GM23338 (cell line): ENCODE data around the gene LEFTY1. TPM values are rescaled to one million over a fixed set of nuclear protein-coding genes. Genes with fewer than 3 reads are reported as not detected.

Experiments
- ATAC-seq: fragments of 200-7000 bp; cut with Tn5 transposase; 3 replicates; pipeline ENCODE4 v1.9.1; 2020
- DNase-seq: peaks from one replicate; pipeline ENCODE4 v3.0.0-alpha.2; 2015; ENCODE audit warnings: low spot score
- H2AFZ ChIP-seq: fragments of 200-600 bp; sonication (generic); 2 replicates; pipeline ENCODE4 v1.8.0; 2016; ENCODE audit warnings: antibody characterized with exemption, mild to moderate bottlenecking, moderate library complexity
- H3F3A ChIP-seq: fragments of 200-600 bp; sonication (generic); replicated peaks from 2 replicates; pipeline ENCODE4 v1.8.0; 2017; ENCODE audit warnings: antibody characterized with exemption, mixed run types, low read depth
- H3K27ac ChIP-seq: fragments of 200-600 bp; sonication (generic); 2 replicates; pipeline ENCODE4 v1.6.1; 2016; ENCODE audit warnings: low read depth
- H3K27me3 ChIP-seq: fragments of 200-600 bp; sonication (generic); 2 replicates; pipeline ENCODE4 v1.8.0; 2016; ENCODE audit warnings: mild to moderate bottlenecking, mixed run types, moderate library complexity; ENCODE audit not compliant: insufficient read depth
- H3K36me3 ChIP-seq: fragments of 200-600 bp; sonication (generic); 2 replicates; pipeline ENCODE4 v1.8.0; 2016; ENCODE audit warnings: mild to moderate bottlenecking; ENCODE audit not compliant: insufficient read depth
- H3K4me1 ChIP-seq: fragments of 200-600 bp; sonication (generic); 2 replicates; pipeline ENCODE4 v1.8.0; 2016; ENCODE audit warnings: mild to moderate bottlenecking, moderate library complexity; ENCODE audit not compliant: insufficient read depth
- H3K4me2 ChIP-seq: fragments of 200-600 bp; sonication (generic); 2 replicates; pipeline ENCODE4 v1.7.1; 2017; ENCODE audit warnings: mixed run types
- H3K4me3 ChIP-seq: fragments of 200-600 bp; sonication (generic); 2 replicates; pipeline ENCODE4 v1.6.1; 2016; ENCODE audit warnings: mixed run types
- H3K79me2 ChIP-seq: fragments of 200-600 bp; sonication (generic); replicated peaks from 2 replicates; pipeline ENCODE4 v1.8.0; 2017; ENCODE audit warnings: mild to moderate bottlenecking; ENCODE audit not compliant: insufficient read depth
- H3K9me2 ChIP-seq: fragments of 200-600 bp; sonication (generic); 2 replicates; pipeline ENCODE4 v1.8.0; 2017; ENCODE audit not compliant: insufficient read depth
- H4K20me1 ChIP-seq: fragments of 200-600 bp; sonication (generic); replicated peaks from 2 replicates; pipeline ENCODE4 v1.8.0; 2017; ENCODE audit warnings: mild to moderate bottlenecking; ENCODE audit not compliant: insufficient read depth
- H3K27ac Mint-ChIP-seq: 2 replicates; pipeline ENCODE4 v1.8.0; 2020; ENCODE audit warnings: inconsistent platforms, mild to moderate bottlenecking, moderate library complexity, mixed read lengths
- H3K27me3 Mint-ChIP-seq: 3 replicates; pipeline ENCODE4 v1.8.0; 2022; ENCODE audit warnings: low read depth, mild to moderate bottlenecking, moderate library complexity, mixed read lengths, inconsistent platforms; ENCODE audit not compliant: insufficient read depth, poor library complexity
- H3K36me3 Mint-ChIP-seq: 3 replicates; pipeline ENCODE4 v1.8.0; 2021; ENCODE audit warnings: low read depth, mild to moderate bottlenecking, inconsistent platforms, moderate library complexity, mixed read lengths
- H3K4me1 Mint-ChIP-seq: 3 replicates; pipeline ENCODE4 v1.8.0; 2020; ENCODE audit warnings: mild to moderate bottlenecking, inconsistent platforms, mixed read lengths
- H3K4me3 Mint-ChIP-seq: 3 replicates; pipeline ENCODE4 v1.8.0; 2021; ENCODE audit warnings: moderate library complexity, mild to moderate bottlenecking, inconsistent platforms, mixed read lengths
- H3K9me3 Mint-ChIP-seq: 3 replicates; pipeline ENCODE4 v1.8.0; 2020; ENCODE audit warnings: moderate library complexity, mild to moderate bottlenecking, inconsistent platforms, mixed read lengths
- EZH2 ChIP-seq: fragments of 200-600 bp; sonication (generic); IDR thresholded peaks from one replicate; pipeline ENCODE4 v1.8.0; 2017; ENCODE audit warnings: antibody characterized with exemption, mild to moderate bottlenecking, low read depth; ENCODE audit not compliant: unreplicated experiment
- EZH2phosphoT487 ChIP-seq: fragments of 200-600 bp; sonication (generic); IDR thresholded peaks from one replicate; pipeline ENCODE4 v1.8.1; 2018; ENCODE audit warnings: antibody characterized with exemption; ENCODE audit not compliant: unreplicated experiment
- POLR2AphosphoS5 ChIP-seq: IDR thresholded peaks from 2 replicates; pipeline ENCODE4 v1.6.1; 2016; ENCODE audit warnings: antibody characterized with exemption, low read depth
- ZNF114 ChIP-seq: fragments of 250-450 bp; sonication (Bioruptor Pico); IDR thresholded peaks from 2 replicates; pipeline ENCODE4 v1.5.0; 2020; ENCODE audit warnings: mild to moderate bottlenecking, moderate library complexity
- polyA plus RNA-seq: library from polyadenylated mRNA; unstranded; fragments of >200 nt; fragmentation: Nextera tagmentation; extraction: Ambion mirVana; gene quantifications from 2 replicates; pipeline ENCODE4 v1.2.1, GENCODE V29; 2016
- total RNA-seq: library from RNA; depleted of rRNA; stranded (reverse); fragments of >200 nt; shearing (Covaris generic); gene quantifications from 2 replicates; pipeline ENCODE4 v1.2.3, GENCODE V29; 2014
- TF ChIP-seq, protein P1 (sequence below), 2 experiments: fragments of 200-600 bp in 1 of 2; sonication (generic) in 1 of 2; conservative IDR thresholded peaks; 2 replicates each; pipeline versions ENCODE4 v1.5.1 to v1.6.1; 2016 to 2017; ENCODE audit warnings: antibody characterized with exemption in 2 of 2, low read depth in 2 of 2, mild to moderate bottlenecking in 2 of 2, moderate library complexity in 1 of 2
- TF ChIP-seq, protein P2 (sequence below): fragments of 250-450 bp; sonication (Bioruptor Pico); IDR thresholded peaks from 2 replicates; pipeline ENCODE4 v1.5.0; 2020; ENCODE audit warnings: mild to moderate bottlenecking, moderate library complexity

Gene LEFTY1
- total and polyA plus RNA-seq, 2 experiments from 2014 or later = 27.5 to 65.4 TPM

DNA sequence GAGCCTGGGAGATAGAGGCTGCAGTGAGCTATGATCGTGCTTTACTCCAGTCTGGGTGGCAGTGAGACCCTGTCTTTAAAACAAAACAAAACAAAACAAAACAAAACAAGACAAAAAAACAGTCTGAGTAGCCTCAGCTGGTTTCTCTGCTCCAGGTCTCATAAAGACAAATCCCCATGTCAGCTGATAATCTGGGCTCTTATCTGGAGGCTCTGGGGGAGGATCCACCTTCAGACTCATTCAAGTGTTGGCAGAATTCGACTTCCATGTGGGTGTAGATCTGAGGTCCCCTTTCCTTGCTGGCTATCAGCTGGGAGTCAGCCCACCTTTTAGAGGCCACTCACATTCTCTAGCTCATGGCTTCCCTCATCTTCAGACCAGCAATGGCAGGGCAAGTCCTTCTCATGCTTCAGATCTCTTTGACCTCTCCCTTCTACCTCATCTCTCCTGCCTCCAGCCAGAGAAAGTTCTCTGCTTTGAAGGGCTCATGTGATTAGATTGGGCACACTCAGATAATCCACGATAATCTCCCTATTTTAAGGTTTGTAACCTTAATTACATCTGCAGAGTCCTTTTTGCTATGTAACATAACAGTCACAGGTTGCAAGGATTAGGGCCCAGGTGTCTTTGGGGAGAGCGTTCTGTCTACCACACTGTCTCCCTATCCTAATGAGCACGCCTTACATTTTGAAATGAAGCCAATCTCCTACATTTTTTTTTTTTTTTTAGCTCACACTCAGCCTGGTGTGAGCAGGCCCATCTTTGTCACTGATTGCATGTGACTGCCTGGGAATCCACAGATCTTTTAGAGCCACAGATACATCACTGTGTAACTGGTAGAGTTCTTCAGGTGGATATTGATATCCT lies 42.6 kb upstream of the LEFTY1 start:
- Mint-ChIP-seq H3K4me1 (peaks cover 5% of the 10 kb centered on the region; the same call in 2 of the 3 replicates), H3K36me3 (no peaks in the 10 kb centered on the region), H3K27ac (no peak overlapping the region), H3K4me3 (no peak overlapping the region), H3K27me3 (peaks cover 5% of the 10 kb centered on the region), H3K9me3 (no peaks in the 10 kb centered on the region)
- H3K27me3 ChIP-seq = no peaks in the 10 kb centered on the region
- no peak overlapping the region for H3K27ac ChIP-seq
- H4K20me1 ChIP-seq = no peaks in the 10 kb centered on the region
- H3K4me1 ChIP-seq = peaks cover 4% of the 10 kb centered on the region; the same call in 1 of the 2 replicates
- H3K4me3 ChIP-seq = no peak overlapping the region
- H3F3A ChIP-seq = no peaks in the 10 kb centered on the region
- ATAC-seq (no peak), DNase-seq (no peak)
- no peaks in the 10 kb centered on the region for H3K9me2 ChIP-seq
- TF ChIP-seq POLR2AphosphoS5 (no peak), EZH2phosphoT487 (no peak), ZNF114 (no peak), EZH2 (no peak)
- TF ChIP-seq, protein P1, sequence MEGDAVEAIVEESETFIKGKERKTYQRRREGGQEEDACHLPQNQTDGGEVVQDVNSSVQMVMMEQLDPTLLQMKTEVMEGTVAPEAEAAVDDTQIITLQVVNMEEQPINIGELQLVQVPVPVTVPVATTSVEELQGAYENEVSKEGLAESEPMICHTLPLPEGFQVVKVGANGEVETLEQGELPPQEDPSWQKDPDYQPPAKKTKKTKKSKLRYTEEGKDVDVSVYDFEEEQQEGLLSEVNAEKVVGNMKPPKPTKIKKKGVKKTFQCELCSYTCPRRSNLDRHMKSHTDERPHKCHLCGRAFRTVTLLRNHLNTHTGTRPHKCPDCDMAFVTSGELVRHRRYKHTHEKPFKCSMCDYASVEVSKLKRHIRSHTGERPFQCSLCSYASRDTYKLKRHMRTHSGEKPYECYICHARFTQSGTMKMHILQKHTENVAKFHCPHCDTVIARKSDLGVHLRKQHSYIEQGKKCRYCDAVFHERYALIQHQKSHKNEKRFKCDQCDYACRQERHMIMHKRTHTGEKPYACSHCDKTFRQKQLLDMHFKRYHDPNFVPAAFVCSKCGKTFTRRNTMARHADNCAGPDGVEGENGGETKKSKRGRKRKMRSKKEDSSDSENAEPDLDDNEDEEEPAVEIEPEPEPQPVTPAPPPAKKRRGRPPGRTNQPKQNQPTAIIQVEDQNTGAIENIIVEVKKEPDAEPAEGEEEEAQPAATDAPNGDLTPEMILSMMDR (conservative IDR thresholded peaks at IDR 0.05; ENCODE audit: low read depth in 2 of 2) = no peak
- TF ChIP-seq, protein P2, sequence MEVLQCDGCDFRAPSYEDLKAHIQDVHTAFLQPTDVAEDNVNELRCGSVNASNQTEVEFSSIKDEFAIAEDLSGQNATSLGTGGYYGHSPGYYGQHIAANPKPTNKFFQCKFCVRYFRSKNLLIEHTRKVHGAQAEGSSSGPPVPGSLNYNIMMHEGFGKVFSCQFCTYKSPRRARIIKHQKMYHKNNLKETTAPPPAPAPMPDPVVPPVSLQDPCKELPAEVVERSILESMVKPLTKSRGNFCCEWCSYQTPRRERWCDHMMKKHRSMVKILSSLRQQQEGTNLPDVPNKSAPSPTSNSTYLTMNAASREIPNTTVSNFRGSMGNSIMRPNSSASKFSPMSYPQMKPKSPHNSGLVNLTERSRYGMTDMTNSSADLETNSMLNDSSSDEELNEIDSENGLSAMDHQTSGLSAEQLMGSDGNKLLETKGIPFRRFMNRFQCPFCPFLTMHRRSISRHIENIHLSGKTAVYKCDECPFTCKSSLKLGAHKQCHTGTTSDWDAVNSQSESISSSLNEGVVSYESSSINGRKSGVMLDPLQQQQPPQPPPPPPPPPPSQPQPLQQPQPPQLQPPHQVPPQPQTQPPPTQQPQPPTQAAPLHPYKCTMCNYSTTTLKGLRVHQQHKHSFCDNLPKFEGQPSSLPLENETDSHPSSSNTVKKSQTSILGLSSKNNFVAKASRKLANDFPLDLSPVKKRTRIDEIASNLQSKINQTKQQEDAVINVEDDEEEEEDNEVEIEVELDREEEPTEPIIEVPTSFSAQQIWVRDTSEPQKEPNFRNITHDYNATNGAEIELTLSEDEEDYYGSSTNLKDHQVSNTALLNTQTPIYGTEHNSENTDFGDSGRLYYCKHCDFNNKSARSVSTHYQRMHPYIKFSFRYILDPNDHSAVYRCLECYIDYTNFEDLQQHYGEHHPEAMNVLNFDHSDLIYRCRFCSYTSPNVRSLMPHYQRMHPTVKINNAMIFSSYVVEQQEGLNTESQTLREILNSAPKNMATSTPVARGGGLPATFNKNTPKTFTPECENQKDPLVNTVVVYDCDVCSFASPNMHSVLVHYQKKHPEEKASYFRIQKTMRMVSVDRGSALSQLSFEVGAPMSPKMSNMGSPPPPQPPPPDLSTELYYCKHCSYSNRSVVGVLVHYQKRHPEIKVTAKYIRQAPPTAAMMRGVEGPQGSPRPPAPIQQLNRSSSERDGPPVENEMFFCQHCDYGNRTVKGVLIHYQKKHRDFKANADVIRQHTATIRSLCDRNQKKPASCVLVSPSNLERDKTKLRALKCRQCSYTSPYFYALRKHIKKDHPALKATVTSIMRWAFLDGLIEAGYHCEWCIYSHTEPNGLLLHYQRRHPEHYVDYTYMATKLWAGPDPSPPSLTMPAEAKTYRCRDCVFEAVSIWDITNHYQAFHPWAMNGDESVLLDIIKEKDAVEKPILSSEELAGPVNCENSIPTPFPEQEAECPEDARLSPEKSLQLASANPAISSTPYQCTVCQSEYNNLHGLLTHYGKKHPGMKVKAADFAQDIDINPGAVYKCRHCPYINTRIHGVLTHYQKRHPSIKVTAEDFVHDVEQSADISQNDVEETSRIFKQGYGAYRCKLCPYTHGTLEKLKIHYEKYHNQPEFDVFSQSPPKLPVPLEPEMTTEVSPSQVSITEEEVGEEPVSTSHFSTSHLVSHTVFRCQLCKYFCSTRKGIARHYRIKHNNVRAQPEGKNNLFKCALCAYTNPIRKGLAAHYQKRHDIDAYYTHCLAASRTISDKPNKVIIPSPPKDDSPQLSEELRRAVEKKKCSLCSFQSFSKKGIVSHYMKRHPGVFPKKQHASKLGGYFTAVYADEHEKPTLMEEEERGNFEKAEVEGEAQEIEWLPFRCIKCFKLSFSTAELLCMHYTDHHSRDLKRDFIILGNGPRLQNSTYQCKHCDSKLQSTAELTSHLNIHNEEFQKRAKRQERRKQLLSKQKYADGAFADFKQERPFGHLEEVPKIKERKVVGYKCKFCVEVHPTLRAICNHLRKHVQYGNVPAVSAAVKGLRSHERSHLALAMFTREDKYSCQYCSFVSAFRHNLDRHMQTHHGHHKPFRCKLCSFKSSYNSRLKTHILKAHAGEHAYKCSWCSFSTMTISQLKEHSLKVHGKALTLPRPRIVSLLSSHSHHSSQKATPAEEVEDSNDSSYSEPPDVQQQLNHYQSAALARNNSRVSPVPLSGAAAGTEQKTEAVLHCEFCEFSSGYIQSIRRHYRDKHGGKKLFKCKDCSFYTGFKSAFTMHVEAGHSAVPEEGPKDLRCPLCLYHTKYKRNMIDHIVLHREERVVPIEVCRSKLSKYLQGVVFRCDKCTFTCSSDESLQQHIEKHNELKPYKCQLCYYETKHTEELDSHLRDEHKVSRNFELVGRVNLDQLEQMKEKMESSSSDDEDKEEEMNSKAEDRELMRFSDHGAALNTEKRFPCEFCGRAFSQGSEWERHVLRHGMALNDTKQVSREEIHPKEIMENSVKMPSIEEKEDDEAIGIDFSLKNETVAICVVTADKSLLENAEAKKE = no peak
- no peaks in the 10 kb centered on the region for H3K79me2 ChIP-seq
- H2AFZ ChIP-seq = 0 out of 2 replicates have a peak overlapping the region, but pooled peaks have one; percentile 47
- H3K36me3 ChIP-seq = no peaks in the 10 kb centered on the region
- no peak overlapping the region for H3K4me2 ChIP-seq
